Tibial artery (tissue), 4 donors: ENCODE results near the gene PPP2R5A.
A peak's percentile ranks its signal among the peaks of the same experiment; 100 is the strongest.
"Not testable (repeated sequence)": the region's sequence is repeated elsewhere in the genome, so short reads cannot be mapped to it uniquely, and the experiment has no call there.

Source experiments
- DNase-seq, 2 donors: peaks; one replicate each; pipeline ENCODE4 v3.0.0-alpha.2; 2019
- H3K27ac ChIP-seq, 2 donors: fragments of 200-600 bp; sonication (generic) in 1 of 2; 1 replicate in 1 of 2; 2 replicates in 1 of 2; pipeline ENCODE4 v1.5.1; 2018 to 2019; ENCODE audit warnings: mild to moderate bottlenecking in 1 of 2
- H3K27me3 ChIP-seq, 2 donors: fragments of 200-600 bp; sonication (generic) in 1 of 2; one replicate each; pipeline versions ENCODE4 v1.5.1 to v1.6.0; 2016 to 2019
- H3K36me3 ChIP-seq, 3 donors: fragments of 200-600 bp; sonication (generic) in 2 of 3; one replicate each; pipeline ENCODE4 v1.5.1; 2016 to 2019; ENCODE audit warnings: mild to moderate bottlenecking in 2 of 3
- H3K4me1 ChIP-seq, 4 donors: fragments of 200-600 bp; sonication (generic) in 2 of 4; 1 replicate in 3 of 4; 2 replicates in 1 of 4; pipeline ENCODE4 v1.5.1; 2016 to 2019
- H3K4me3 ChIP-seq, 2 donors: fragments of 200-600 bp; sonication (generic) in 1 of 2; 1 replicate in 1 of 2; 2 replicates in 1 of 2; pipeline ENCODE4 v1.5.1; 2018 to 2019; ENCODE audit warnings: mild to moderate bottlenecking in 2 of 2
- H3K9me3 ChIP-seq, 3 donors: fragments of 200-600 bp; sonication (generic) in 1 of 3; one replicate each; pipeline ENCODE4 v1.5.1; 2016 to 2019
- CTCF ChIP-seq, 2 experiments: fragments of 200-600 bp in 1 of 2; fragments of 450-650 bp in 1 of 2; IDR thresholded peaks; one replicate each; pipeline ENCODE4 v1.5.1; 2017 to 2019; ENCODE audit warnings: antibody characterized with exemption in 2 of 2, mild to moderate bottlenecking in 1 of 2, moderate library complexity in 1 of 2
- intact Hi-C: fragments of 100-400 bp; cut with DNase I; formaldehyde crosslinking; loops from one replicate; pipeline ENCODE4 v1.15.0; 2023; ENCODE audit warnings: low total_unique reads

The PPP2R5A gene

GRCh38 chr1:212297338-212297737, 12.1 kb downstream of the PPP2R5A start:
- Histone ChIP-seq H3K4me1 (peaks cover 5 to 57% (median 23%) of the 10 kb centered on the region in 4 donors), H3K27me3 (no peaks in the 10 kb centered on the region), H3K27ac (no peak overlapping the region), H3K4me3 (no peak overlapping the region), H3K36me3 (no peaks in the 10 kb centered on the region), H3K9me3 (no peaks in the 10 kb centered on the region)
- no peak for TF ChIP-seq CTCF (IDR thresholded peaks at IDR 0.05)
- intact Hi-C loops = no loop called here
- no peak for DNase-seq

- Histone ChIP-seq H3K36me3 (no peaks in the 10 kb centered on the region), H3K27ac (peak overlapping the region; percentile 69 to 72), H3K4me1 (peaks cover 5 to 55% (median 11%) of the 10 kb centered on the region in 4 donors), H3K9me3 (no peaks in the 10 kb centered on the region), H3K4me3 (no peak overlapping the region), H3K27me3 (no peaks in the 10 kb centered on the region)
- no peak for DNase-seq
- intact Hi-C loops = no loop called here
- no peak for TF ChIP-seq CTCF (IDR thresholded peaks at IDR 0.05)
Observed at GRCh38 chr1:212301580-212301979, 16.4 kb downstream of the PPP2R5A start.

GRCh38 chr1:212302745-212303383, 17.7 kb downstream of the PPP2R5A start:
- no peaks in the 10 kb centered on the region for H3K9me3 ChIP-seq
- peak overlapping the region; percentile 69 to 72 for H3K27ac ChIP-seq
- no peak overlapping the region for H3K4me3 ChIP-seq
- TF ChIP-seq CTCF (IDR thresholded peaks at IDR 0.05) = no peak
- peaks cover 5 to 64% (median 13%) of the 10 kb centered on the region in 4 donors for H3K4me1 ChIP-seq
- DNase-seq = no peak
- no peaks in the 10 kb centered on the region for H3K27me3 ChIP-seq
- intact Hi-C loops = no loop called here
- H3K36me3 ChIP-seq = no peaks in the 10 kb centered on the region

GRCh38 chr1:212305342-212305741, 20.1 kb downstream of the PPP2R5A start:
- Histone ChIP-seq H3K4me1 (peaks cover 5 to 68% (median 16%) of the 10 kb centered on the region in 4 donors), H3K27ac (peak overlapping the region; percentile 63 to 72), H3K36me3 (peaks cover 0 to 6% (median 0%) of the 10 kb centered on the region in 3 donors), H3K27me3 (no peaks in the 10 kb centered on the region), H3K9me3 (no peaks in the 10 kb centered on the region), H3K4me3 (no peak overlapping the region)
- no peak for TF ChIP-seq CTCF (IDR thresholded peaks at IDR 0.05)
- intact Hi-C loops = no loop called here
- no peak for DNase-seq

GRCh38 chr1:212305984-212306452, 20.8 kb downstream of the PPP2R5A start:
- H3K9me3 ChIP-seq, H3K27me3 ChIP-seq, H3K36me3 ChIP-seq, H3K4me3 ChIP-seq, DNase-seq, intact Hi-C loops: not testable (repeated sequence)
- Histone ChIP-seq H3K27ac (peak overlapping the region; percentile 63 to 72), H3K4me1 (peaks cover 2 to 68% (median 16%) of the 10 kb centered on the region in 4 donors)

- peaks cover 0 to 6% (median 0%) of the 10 kb centered on the region in 3 donors for H3K9me3 ChIP-seq
- H3K4me3 ChIP-seq = no peak overlapping the region
- H3K36me3 ChIP-seq = peaks cover 0 to 6% (median 0%) of the 10 kb centered on the region in 3 donors
- no peak for TF ChIP-seq CTCF (IDR thresholded peaks at IDR 0.05)
- intact Hi-C loops = no loop called here
- peak overlapping the region in 1 of 2 donors; percentile 35 for H3K27ac ChIP-seq
- no peak for DNase-seq
- no peaks in the 10 kb centered on the region for H3K27me3 ChIP-seq
- peaks cover 0 to 61% (median 13%) of the 10 kb centered on the region in 4 donors for H3K4me1 ChIP-seq
Observed at GRCh38 chr1:212309967-212310366, 24.8 kb downstream of the PPP2R5A start.
